Measurements from ENCODE around the gene ALG2. TPM values are rescaled to one million over a fixed set of nuclear protein-coding genes. Genes with fewer than 3 reads are reported as not detected.
A peak's percentile ranks its signal among the peaks of the same experiment; 100 is the strongest.

ALG2 gene
- total RNA-seq, 1 donor from 2014 or later, result 41.7 TPM

DNA sequence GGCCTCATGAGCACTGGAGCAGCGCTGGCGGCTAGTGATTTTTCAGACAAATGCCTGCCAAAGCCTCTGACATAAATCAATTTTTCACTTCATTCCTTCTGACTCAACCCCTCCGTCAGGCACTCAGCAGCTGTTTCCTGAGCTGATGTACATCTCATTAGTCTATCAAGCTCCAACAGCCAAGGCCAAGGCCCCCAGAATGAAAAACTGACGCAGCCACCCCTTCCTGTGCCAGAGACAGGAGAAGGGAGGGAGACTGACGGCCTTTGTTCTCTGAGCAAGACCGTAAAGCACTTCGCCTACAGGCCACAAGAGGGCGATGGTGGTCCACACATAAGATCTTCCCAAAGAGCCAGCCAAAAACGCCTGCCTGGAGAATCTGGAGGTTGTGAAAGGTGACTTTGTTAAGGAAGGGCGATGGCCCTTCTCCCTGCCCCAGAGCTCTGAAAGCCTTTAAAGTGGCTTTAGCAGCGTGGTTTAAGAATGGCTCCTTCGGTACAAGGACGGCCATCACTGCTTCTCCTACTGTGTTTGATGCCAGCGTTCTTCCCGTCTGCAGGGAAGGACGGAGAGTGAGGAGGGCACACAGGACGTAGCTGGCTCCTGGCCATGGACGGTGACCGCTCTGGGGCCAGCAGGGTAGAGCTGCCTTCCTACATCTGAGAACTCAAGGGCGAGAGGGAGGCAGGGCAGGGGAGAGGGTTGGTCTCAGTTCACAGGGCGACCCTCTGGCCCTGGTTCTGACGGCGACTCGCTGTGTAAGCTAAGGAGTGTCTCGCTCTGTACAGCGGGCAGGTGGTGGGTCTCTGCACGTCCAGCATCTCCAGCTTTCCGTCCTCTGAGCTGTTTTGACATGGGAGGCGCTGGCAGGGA, 37.0 kb downstream of the ALG2 start:
- Mint-ChIP-seq H3K27me3 (ENCODE audit: low read depth) (peaks cover 10% of the 10 kb centered on the region), H3K4me1 (ENCODE audit: low read depth) (peaks cover 50% of the 10 kb centered on the region), H3K36me3 (ENCODE audit: low read depth) (peaks cover 2% of the 10 kb centered on the region), H3K4me3 (ENCODE audit: low read depth) (no peak overlapping the region), H3K9me3 (no peaks in the 10 kb centered on the region), H3K27ac (peak overlapping the region; percentile 79)
- DNase-seq (ENCODE audit: low spot score), result peak; percentile 62
- intact Hi-C loops (cut with micrococcal nuclease), result loop anchor here (1.0 to 10.0 kb wide), 6 partner anchors 38 to 1140 kb away; partner anchors contain the start of gene SEC61B

DNA sequence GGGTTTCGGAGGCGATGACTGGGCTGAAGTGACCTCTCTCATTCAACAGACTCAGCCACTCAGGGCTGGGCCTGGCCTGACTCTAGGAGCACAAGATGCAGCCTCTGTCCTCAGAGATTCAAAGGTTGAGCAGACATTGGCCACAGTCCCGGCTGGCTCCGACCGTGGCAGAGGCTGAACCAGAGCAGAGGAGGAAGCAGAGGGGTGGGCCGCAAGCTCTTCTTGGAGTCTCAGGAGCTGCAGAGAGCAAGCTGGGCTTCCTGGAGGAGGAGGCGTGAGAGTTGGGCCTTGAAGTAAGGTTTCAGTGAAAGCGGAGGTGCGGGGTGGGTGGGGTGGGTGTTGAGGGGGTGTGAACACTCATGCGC, 37.6 kb downstream of the ALG2 start:
- intact Hi-C loops (cut with micrococcal nuclease), result loop anchor here (1.0 to 10.0 kb wide), 6 partner anchors 38 to 1141 kb away; partner anchors contain the start of gene SEC61B
- peaks cover 57% of the 10 kb centered on the region for H3K4me1 Mint-ChIP-seq (ENCODE audit: low read depth)
- H3K4me3 Mint-ChIP-seq (ENCODE audit: low read depth), result no peak overlapping the region
- no peaks in the 10 kb centered on the region for H3K9me3 Mint-ChIP-seq
- peaks cover 2% of the 10 kb centered on the region for H3K36me3 Mint-ChIP-seq (ENCODE audit: low read depth)
- DNase-seq (ENCODE audit: low spot score), result no peak
- peaks cover 7% of the 10 kb centered on the region for H3K27me3 Mint-ChIP-seq (ENCODE audit: low read depth)
- peak overlapping the region; percentile 79 for H3K27ac Mint-ChIP-seq

DNA sequence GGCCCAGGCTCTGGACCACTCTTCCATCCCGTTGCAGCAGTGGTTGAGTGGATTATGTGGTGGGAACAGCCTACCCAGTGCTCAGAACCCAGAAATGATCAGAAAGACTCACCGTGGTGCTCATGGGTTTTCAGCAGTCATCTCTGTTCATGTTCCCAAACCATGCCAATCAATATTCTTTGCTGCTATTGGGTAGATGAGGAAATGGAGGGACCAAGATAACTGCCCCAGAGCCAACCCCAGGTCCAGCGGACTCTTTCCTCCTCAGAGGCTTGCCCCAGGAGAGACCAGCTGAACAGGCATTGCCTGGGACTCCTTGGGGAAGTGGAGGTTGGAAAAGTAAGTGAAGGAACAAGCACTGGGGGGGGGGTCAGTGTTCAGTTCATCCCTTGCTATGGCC, 38.1 kb downstream of the ALG2 start:
- H3K27ac Mint-ChIP-seq, result no peak overlapping the region
- no peak overlapping the region for H3K4me3 Mint-ChIP-seq (ENCODE audit: low read depth)
- no peaks in the 10 kb centered on the region for H3K9me3 Mint-ChIP-seq
- H3K36me3 Mint-ChIP-seq (ENCODE audit: low read depth), result peaks cover 2% of the 10 kb centered on the region
- no peak for DNase-seq (ENCODE audit: low spot score)
- H3K4me1 Mint-ChIP-seq (ENCODE audit: low read depth), result peaks cover 59% of the 10 kb centered on the region
- peaks cover 6% of the 10 kb centered on the region for H3K27me3 Mint-ChIP-seq (ENCODE audit: low read depth)
- intact Hi-C loops (cut with micrococcal nuclease), result loop anchor here (1.0 to 10.0 kb wide), 6 partner anchors 39 to 1141 kb away; partner anchors contain the start of gene SEC61B

DNA sequence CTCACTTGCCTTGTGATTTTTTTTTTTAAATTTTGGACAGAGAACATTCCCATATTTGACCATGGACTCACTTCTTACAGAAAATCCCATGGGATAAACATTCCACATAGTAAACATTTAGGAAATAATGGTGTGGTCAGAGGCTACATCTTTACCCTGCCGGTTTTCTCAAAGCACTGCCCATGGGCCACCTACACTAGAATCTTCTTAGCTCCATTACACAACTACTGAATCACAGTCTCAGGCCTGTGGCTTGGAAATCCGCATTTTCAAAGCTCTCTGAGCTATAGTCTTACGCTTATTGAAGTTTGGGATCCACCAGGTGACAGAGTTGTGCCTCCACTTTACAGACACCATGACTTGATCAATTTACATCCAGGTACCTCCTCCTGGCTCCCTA, 39.4 kb downstream of the ALG2 start:
- peaks cover 61% of the 10 kb centered on the region for H3K4me1 Mint-ChIP-seq (ENCODE audit: low read depth)

DNA sequence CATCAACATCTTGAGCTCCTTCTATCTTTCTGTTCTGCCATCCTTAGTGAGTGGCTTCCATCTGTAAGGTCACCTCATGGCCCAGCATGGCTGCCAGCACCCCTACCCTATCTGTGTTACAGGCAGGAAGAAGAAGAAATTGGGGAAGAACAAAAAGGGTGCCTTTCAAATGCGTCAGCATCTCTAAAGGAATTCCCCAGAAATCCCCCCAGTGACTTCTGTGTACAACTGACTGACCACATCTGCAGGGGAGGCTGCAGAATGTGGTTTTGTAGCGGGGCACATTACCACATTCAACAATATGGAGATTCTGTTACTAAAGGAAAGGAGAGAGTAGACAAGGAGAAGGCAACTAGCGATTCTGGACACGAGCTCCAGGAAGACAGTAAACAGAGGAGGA, 40.1 kb downstream of the ALG2 start:
- no peaks in the 10 kb centered on the region for H3K9me3 Mint-ChIP-seq
- H3K27me3 Mint-ChIP-seq (ENCODE audit: low read depth), result no peaks in the 10 kb centered on the region
- intact Hi-C loops (cut with micrococcal nuclease), result loop anchor here (2.0 to 10.0 kb wide), 7 partner anchors 15 to 1143 kb away; partner anchors contain the start of gene NR4A3
- peaks cover 2% of the 10 kb centered on the region for H3K36me3 Mint-ChIP-seq (ENCODE audit: low read depth)
- no peak for DNase-seq (ENCODE audit: low spot score)
- peak overlapping the region; percentile 54 for H3K4me3 Mint-ChIP-seq (ENCODE audit: low read depth)
- peaks cover 63% of the 10 kb centered on the region for H3K4me1 Mint-ChIP-seq (ENCODE audit: low read depth)
- H3K27ac Mint-ChIP-seq, result peak overlapping the region; percentile 87

More for the DNA sequence above, 39.4 kb downstream of the ALG2 start:
- Mint-ChIP-seq H3K27ac (peak overlapping the region; percentile 14), H3K9me3 (no peaks in the 10 kb centered on the region), H3K36me3 (ENCODE audit: low read depth) (peaks cover 2% of the 10 kb centered on the region), H3K27me3 (ENCODE audit: low read depth) (no peaks in the 10 kb centered on the region), H3K4me3 (ENCODE audit: low read depth) (no peak overlapping the region)
- intact Hi-C loops (cut with micrococcal nuclease), result loop anchor here (5.0 to 10.0 kb wide), 4 partner anchors 252 to 1142 kb away; no protein-coding TSS in a partner anchor
- DNase-seq (ENCODE audit: low spot score), result no peak

DNA sequence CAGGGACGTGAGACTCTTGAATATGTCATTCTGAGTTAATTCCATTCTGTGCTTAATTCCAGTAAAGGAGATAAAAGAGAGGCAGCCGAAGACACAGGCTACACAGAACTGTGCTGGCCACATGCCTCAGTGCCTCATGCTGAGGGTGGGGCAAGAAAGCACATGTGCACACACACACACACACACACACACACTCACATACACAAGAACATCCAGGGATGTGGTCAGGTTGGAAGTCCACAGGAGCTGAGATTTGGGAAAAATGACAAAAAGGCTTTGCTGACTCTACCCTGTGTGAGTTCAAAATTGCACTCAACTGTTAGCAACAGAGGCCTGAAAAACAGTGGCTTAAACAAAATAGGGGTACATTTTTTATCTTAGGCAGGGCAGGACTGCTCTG, 40.5 kb downstream of the ALG2 start:
- Mint-ChIP-seq H3K27ac (peak overlapping the region; percentile 87), H3K36me3 (ENCODE audit: low read depth) (peaks cover 2% of the 10 kb centered on the region), H3K4me3 (ENCODE audit: low read depth) (no peak overlapping the region), H3K27me3 (ENCODE audit: low read depth) (no peaks in the 10 kb centered on the region), H3K4me1 (ENCODE audit: low read depth) (peaks cover 65% of the 10 kb centered on the region), H3K9me3 (no peaks in the 10 kb centered on the region)
- DNase-seq (ENCODE audit: low spot score), result no peak
- intact Hi-C loops (cut with micrococcal nuclease), result loop anchor here (2.0 to 10.0 kb wide), 7 partner anchors 14 to 1144 kb away; partner anchors contain the start of gene NR4A3

DNA sequence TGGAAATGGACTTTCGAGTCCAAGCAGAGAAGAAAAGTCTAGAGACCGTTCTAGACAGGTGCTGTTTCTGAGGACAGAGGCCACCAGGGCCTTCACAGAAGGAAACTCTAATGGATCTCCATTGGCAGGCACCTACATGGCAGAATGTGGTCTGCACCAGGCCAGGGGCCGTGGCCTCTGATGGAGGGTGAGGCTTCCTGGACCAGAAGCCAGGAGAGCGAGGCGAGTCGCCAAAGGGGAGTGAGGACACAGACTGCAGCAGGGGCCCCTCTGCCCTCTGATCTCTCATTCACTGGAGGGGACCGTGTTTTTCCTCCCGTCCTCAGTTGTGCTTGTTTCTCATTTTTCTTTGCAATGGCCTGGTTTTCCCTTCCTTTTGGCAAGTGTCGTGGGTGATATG, 41.1 kb downstream of the ALG2 start:
- H3K4me3 Mint-ChIP-seq (ENCODE audit: low read depth), result no peak overlapping the region
- H3K36me3 Mint-ChIP-seq (ENCODE audit: low read depth), result peaks cover 2% of the 10 kb centered on the region
- intact Hi-C loops (cut with micrococcal nuclease), result loop anchor here (2.0 to 10.0 kb wide), 7 partner anchors 14 to 1144 kb away; partner anchors contain the start of gene NR4A3
- H3K27ac Mint-ChIP-seq, result peak overlapping the region; percentile 87
- no peaks in the 10 kb centered on the region for H3K9me3 Mint-ChIP-seq
- no peaks in the 10 kb centered on the region for H3K27me3 Mint-ChIP-seq (ENCODE audit: low read depth)
- peaks cover 64% of the 10 kb centered on the region for H3K4me1 Mint-ChIP-seq (ENCODE audit: low read depth)
- no peak for DNase-seq (ENCODE audit: low spot score)

DNA sequence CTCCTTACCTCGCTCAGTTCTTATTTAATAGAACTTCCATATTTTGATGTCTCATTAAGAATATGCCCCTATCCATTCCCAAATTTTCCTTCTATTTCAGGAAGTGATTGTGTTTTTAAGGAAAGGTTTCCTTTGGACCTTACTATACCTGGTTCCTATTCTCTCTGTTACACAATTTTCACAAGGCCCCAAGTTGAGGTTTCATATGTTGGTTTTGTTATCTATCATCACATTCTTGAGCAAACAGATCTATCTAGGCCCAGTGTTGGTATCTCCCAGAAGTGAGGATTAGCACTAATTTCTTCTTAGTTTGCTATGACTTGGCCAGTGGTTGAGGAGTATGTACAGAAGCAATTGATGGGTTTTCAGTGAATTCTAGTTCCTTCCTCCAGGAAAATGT, 41.5 kb downstream of the ALG2 start:
- peak overlapping the region; percentile 87 for H3K27ac Mint-ChIP-seq
- peak overlapping the region; percentile 18 for H3K4me3 Mint-ChIP-seq (ENCODE audit: low read depth)
- no peaks in the 10 kb centered on the region for H3K9me3 Mint-ChIP-seq
- peaks cover 2% of the 10 kb centered on the region for H3K36me3 Mint-ChIP-seq (ENCODE audit: low read depth)
- H3K4me1 Mint-ChIP-seq (ENCODE audit: low read depth), result peaks cover 64% of the 10 kb centered on the region
- DNase-seq (ENCODE audit: low spot score), result no peak
- H3K27me3 Mint-ChIP-seq (ENCODE audit: low read depth), result no peaks in the 10 kb centered on the region
- intact Hi-C loops (cut with micrococcal nuclease), result loop anchor here (2.0 to 10.0 kb wide), 7 partner anchors 13 to 1145 kb away; partner anchors contain the start of gene NR4A3

DNA sequence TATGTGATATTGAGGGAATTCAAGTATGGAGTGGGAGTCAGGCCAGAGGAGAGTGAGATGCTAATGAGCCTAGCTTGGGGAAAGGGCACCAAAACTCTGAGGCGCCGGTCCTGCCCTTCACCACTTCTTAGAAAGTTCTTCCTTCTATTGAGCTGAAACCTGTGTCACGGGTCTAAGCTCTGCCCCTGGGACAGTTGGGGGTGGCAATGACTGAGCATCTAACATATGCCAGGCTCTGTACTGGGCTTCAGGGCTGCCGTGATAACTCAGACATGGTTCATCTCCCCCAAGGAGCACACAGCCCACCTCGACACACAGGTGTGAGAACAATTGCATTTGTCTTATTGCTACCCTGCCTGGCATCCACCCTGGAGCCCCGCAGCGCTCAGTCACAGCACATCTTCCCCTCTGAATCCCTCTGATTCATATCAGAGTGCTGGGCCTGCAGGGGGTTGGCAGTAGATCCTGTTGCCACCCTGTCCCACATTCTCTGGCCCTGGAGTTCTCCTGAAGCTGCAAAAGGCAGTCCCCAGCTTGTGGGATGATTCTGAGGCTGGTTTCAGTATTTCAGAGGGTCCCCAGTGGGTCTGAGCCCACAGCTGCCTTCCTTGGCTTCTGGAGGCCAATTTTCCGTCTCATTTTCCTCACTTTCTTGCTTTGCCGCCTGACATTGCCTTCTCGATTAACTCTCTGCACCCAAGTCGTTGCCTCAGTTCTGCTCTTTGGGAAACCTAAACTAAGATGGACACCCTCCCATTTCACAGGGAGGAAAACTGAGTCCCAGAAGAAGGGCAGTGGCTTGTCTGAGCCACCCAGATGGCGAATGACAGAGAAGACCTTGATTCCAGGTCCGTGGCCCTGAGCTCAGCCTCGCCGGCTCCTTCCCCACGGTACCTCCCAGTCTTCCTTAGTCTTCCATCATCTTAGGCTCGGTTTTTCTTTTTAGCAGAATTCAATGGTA, 42.5 kb downstream of the ALG2 start:
- Mint-ChIP-seq H3K27ac (no peak overlapping the region), H3K27me3 (ENCODE audit: low read depth) (no peaks in the 10 kb centered on the region), H3K4me3 (ENCODE audit: low read depth) (no peak overlapping the region), H3K36me3 (ENCODE audit: low read depth) (peaks cover 2% of the 10 kb centered on the region), H3K4me1 (ENCODE audit: low read depth) (peaks cover 60% of the 10 kb centered on the region), H3K9me3 (no peaks in the 10 kb centered on the region)
- no peak for DNase-seq (ENCODE audit: low spot score)
- intact Hi-C loops (cut with micrococcal nuclease), result no loop called here

DNA sequence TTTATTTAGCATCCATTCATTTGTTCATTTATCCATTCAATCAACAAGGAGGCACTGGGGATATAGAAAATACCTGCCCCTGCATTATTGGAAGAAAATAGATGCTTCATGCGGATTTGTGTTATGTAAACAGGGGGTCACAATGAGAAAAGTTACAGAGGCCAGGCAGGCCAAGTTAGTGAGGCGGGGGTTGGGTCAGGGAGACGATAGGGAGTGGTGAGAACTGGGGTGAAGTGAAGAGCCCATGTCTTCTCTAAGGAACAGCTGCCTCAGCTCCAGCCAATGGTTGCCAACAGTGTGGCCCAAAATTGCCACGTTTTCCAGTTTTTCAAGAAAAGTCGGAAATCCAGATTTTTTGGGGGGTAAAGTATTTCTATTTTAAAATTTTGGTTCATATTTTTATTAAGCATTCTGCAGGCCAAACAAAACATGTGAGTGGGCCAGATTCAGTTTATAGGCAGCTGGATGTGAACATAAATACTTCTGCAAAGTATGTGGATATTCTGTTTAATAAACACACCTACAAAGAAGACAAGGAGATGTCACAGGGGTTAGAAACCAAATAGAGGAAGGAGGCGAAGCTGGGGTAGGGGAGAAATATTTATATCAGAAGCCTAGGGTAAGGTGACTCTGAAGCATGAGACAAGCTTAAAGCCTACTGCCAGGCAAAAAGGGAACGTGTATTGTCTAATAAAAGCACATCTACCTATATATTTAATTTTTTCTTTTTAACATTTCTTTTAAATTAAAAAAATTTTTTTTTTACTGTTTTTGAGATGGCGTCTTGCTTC, 44.0 kb downstream of the ALG2 start:
- no peaks in the 10 kb centered on the region for H3K9me3 Mint-ChIP-seq
- no peak overlapping the region for H3K27ac Mint-ChIP-seq
- H3K36me3 Mint-ChIP-seq (ENCODE audit: low read depth), result peaks cover 2% of the 10 kb centered on the region

DNA sequence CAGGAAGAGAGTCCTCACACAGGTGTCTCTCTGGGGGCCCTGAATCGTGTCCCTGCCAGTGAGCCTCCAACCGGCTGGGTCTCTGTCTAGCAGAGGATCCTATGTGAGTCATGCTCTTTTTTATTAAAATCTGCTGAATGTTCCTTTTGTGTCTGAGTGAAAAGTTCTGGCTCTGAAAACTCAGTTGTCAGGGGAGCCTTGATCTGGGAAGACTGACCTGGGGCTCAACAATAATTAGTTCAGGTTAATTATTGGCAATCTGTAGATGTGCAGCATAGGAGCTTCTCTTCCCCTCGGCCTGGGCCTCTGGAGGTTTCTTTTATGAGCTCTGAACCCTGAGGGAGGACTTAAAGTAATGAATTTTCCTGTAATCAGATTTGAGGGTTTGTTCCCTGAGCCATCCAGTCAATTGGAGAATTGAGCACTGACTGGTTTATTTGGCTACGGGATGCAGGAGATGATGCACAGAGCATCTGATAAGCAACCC, 45.2 kb downstream of the ALG2 start:
- H3K4me3 Mint-ChIP-seq (ENCODE audit: low read depth), result no peak overlapping the region
- H3K36me3 Mint-ChIP-seq (ENCODE audit: low read depth), result peaks cover 2% of the 10 kb centered on the region
- H3K27me3 Mint-ChIP-seq (ENCODE audit: low read depth), result peaks cover 3% of the 10 kb centered on the region
- peaks cover 42% of the 10 kb centered on the region for H3K4me1 Mint-ChIP-seq (ENCODE audit: low read depth)
- intact Hi-C loops (cut with micrococcal nuclease), result no loop called here
- H3K27ac Mint-ChIP-seq, result no peak overlapping the region
- DNase-seq (ENCODE audit: low spot score), result no peak
- no peaks in the 10 kb centered on the region for H3K9me3 Mint-ChIP-seq

More for the DNA sequence above, 44.0 kb downstream of the ALG2 start:
- Mint-ChIP-seq H3K4me3 (ENCODE audit: low read depth) (no peak overlapping the region), H3K27me3 (ENCODE audit: low read depth) (peaks cover 2% of the 10 kb centered on the region), H3K4me1 (ENCODE audit: low read depth) (peaks cover 50% of the 10 kb centered on the region)
- DNase-seq (ENCODE audit: low spot score), result no peak
- intact Hi-C loops (cut with micrococcal nuclease), result no loop called here
